ENCODE data around the gene MRGPRE. TPM values are rescaled to one million over a fixed set of nuclear protein-coding genes. Genes with fewer than 3 reads are reported as not detected.

MRGPRE gene
- total and polyA plus RNA-seq, 2 experiments from 2014 or later = not detected

DNA sequence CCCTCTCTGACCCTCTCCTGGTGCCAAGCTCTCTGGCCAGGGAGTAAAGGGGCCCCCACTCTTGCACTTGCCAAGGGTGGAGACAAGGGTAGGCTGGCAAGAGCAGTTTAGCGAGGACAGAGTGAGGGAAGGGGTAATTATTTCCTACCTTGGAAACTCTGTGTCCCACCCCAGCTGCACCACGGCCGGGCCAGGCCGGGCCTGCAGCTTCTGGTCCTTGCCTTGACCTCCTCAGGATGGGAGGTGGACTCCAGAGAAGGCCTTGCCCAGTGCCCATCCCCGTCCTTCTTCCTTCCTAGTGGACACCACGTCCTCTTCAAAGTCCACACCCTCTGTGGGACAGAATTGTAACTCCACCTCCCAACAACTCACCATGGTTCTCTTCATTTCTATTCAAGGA, 48.7 kb downstream of the MRGPRE start:
- Histone ChIP-seq H4K20me1 (ENCODE audit: insufficient read depth) (no peaks in the 10 kb centered on the region), H2AFZ (no peak overlapping the region), H3K4me3 (no peak overlapping the region), H3K79me2 (ENCODE audit: insufficient read depth) (no peaks in the 10 kb centered on the region), H3K27me3 (replicated peaks; ENCODE audit: insufficient read depth) (peaks cover 8% of the 10 kb centered on the region; the same call in 1 of the 2 replicates), H3K4me1 (ENCODE audit: insufficient read depth) (peaks cover under 1% of the 10 kb centered on the region; the same call in 1 of the 2 replicates), H3K36me3 (ENCODE audit: low read depth) (no peaks in the 10 kb centered on the region), H3K9me3 (ENCODE audit: low read depth) (no peaks in the 10 kb centered on the region), H3K27ac (no peak overlapping the region), H3F3A (ENCODE audit: insufficient read depth) (no peaks in the 10 kb centered on the region), H3K9me2 (ENCODE audit: insufficient read depth) (no peaks in the 10 kb centered on the region), H3K9ac (no peak overlapping the region), H3K4me2 (ENCODE audit: unreplicated experiment) (no peak overlapping the region)
- TF ChIP-seq EZH2phosphoT487 (IDR thresholded peaks at IDR 0.05; ENCODE audit: insufficient read depth, low read depth) (no peak), EZH2 (IDR thresholded peaks at IDR 0.05; ENCODE audit: insufficient read depth, poor library complexity, severe bottlenecking) (no peak)
- no peak for DNase-seq
- in situ Hi-C loops (cut with MboI) = no loop called here
- WGBS, 2 experiments (ENCODE audit: low coverage in 1 of 2, low lambda C conversion rate in 2 of 2, missing lambda C conversion rate in 2 of 2) = 70 to 72% methylated on average over 6 of the region's 6 CpGs

DNA sequence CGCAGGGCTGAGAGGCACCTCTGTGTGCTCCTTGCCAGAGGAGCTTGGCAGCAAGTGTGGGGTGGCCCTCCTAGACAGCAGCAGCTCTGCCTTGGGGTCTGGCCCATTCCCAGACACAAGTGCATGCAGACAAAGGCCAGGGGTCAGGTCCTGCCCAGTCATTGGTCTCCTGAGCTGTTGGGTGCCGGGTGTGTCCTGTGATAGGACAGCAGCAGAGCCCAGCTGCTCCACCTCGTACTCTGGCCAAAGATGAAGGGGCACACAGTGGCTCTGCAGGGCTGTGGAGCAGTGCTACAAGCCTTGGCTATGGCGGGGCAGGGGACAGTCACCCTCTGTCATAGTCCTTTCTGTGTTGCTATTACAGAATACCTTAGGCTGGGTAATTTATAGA, 49.8 kb downstream of the MRGPRE start:
- Histone ChIP-seq H3K9me3 (ENCODE audit: low read depth) (no peaks in the 10 kb centered on the region), H4K20me1 (ENCODE audit: insufficient read depth) (no peaks in the 10 kb centered on the region), H3F3A (ENCODE audit: insufficient read depth) (peaks cover 11% of the 10 kb centered on the region), H3K4me3 (no peak overlapping the region), H3K79me2 (ENCODE audit: insufficient read depth) (no peaks in the 10 kb centered on the region), H3K9ac (no peak overlapping the region), H3K27me3 (replicated peaks; ENCODE audit: insufficient read depth) (peaks cover 6% of the 10 kb centered on the region; the same call in 1 of the 2 replicates), H3K4me2 (ENCODE audit: unreplicated experiment) (no peak overlapping the region), H3K27ac (no peak overlapping the region), H3K4me1 (ENCODE audit: insufficient read depth) (peaks cover 11% of the 10 kb centered on the region), H2AFZ (no peak overlapping the region), H3K36me3 (ENCODE audit: low read depth) (no peaks in the 10 kb centered on the region), H3K9me2 (ENCODE audit: insufficient read depth) (no peaks in the 10 kb centered on the region)
- DNase-seq = no peak
- WGBS, 2 experiments (ENCODE audit: low coverage in 1 of 2, low lambda C conversion rate in 2 of 2, missing lambda C conversion rate in 2 of 2) = 76% methylated on average over 4 of the region's 4 CpGs
- TF ChIP-seq EZH2phosphoT487 (IDR thresholded peaks at IDR 0.05; ENCODE audit: insufficient read depth, low read depth) (no peak), EZH2 (IDR thresholded peaks at IDR 0.05; ENCODE audit: insufficient read depth, poor library complexity, severe bottlenecking) (no peak)
- in situ Hi-C loops (cut with MboI) = no loop called here

DNA sequence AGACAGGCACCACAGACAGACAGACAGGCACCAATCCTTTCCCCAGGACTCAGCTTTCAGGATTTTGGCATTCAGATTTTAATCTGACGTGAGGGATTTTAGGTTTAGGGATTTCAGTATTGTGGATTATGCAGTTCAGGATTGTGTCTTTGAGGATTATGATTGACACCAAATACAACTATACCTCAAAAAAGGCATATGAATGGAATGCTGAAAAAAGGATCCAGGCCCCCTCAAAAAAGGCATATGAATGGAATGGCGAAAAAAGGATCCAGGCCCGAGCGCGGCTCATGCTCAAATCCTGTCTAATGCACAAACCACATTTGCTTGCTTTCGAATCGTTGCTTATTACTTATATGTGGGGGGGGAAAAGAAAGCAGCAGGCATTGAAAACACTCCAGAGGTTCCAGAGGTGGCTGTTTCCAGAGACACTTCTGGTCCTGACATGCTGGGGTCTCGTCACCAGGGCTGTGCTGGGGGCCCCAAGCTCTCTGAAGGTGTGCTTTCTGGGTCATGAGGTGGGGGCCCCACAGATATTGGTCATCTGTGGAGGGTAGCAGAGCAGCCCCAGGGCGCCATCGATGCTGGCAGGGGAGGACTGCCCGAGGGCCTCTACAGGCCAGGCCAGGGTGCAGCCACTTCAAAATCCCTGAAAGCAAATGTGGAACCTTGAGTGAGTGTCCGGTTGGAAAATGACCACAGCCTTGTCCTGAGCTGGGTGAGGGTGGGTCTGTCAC, 50.3 kb downstream of the MRGPRE start:
- Histone ChIP-seq H3K4me3 (no peak overlapping the region), H4K20me1 (ENCODE audit: insufficient read depth) (no peaks in the 10 kb centered on the region), H3K79me2 (ENCODE audit: insufficient read depth) (no peaks in the 10 kb centered on the region), H3K9ac (no peak overlapping the region), H3K4me2 (ENCODE audit: unreplicated experiment) (no peak overlapping the region), H3K27me3 (replicated peaks; ENCODE audit: insufficient read depth) (peaks cover under 1% of the 10 kb centered on the region; the same call in 1 of the 2 replicates), H3K4me1 (ENCODE audit: insufficient read depth) (peaks cover 13% of the 10 kb centered on the region), H3K27ac (no peak overlapping the region), H3K9me2 (ENCODE audit: insufficient read depth) (no peaks in the 10 kb centered on the region), H2AFZ (no peak overlapping the region), H3F3A (ENCODE audit: insufficient read depth) (peaks cover 13% of the 10 kb centered on the region), H3K9me3 (ENCODE audit: low read depth) (no peaks in the 10 kb centered on the region), H3K36me3 (ENCODE audit: low read depth) (no peaks in the 10 kb centered on the region)
- in situ Hi-C loops (cut with MboI) = no loop called here
- 67 to 74% methylated on average over 12 of the region's 12 CpGs for WGBS, 2 experiments (ENCODE audit: low coverage in 1 of 2, low lambda C conversion rate in 2 of 2, missing lambda C conversion rate in 2 of 2)
- TF ChIP-seq EZH2phosphoT487 (IDR thresholded peaks at IDR 0.05; ENCODE audit: insufficient read depth, low read depth) (no peak), EZH2 (IDR thresholded peaks at IDR 0.05; ENCODE audit: insufficient read depth, poor library complexity, severe bottlenecking) (no peak)
- no peak for DNase-seq

DNA sequence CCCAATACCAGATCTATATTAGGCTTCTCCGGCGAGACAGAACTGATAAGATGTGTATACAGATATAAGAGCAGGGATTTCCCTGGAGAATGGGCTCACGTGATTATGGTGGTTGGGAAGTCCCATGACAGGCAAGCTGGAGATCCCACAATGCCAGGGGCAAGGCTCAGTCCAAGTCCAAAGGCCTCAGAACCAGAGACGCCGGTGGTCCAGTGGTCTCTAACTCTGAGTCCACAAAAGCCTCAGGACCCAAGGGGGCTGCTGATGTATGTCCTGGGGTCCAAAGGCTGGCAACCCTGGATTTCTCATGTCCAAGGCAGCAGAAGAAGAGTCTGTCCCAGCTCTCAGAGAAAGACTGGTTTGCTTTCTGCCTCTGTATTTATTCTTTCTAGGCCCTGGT, 51.3 kb downstream of the MRGPRE start:
- Histone ChIP-seq H3K4me1 (ENCODE audit: insufficient read depth) (peaks cover 13% of the 10 kb centered on the region), H3F3A (ENCODE audit: insufficient read depth) (peaks cover 13% of the 10 kb centered on the region), H4K20me1 (ENCODE audit: insufficient read depth) (no peaks in the 10 kb centered on the region), H3K4me3 (no peak overlapping the region), H3K27me3 (replicated peaks; ENCODE audit: insufficient read depth) (no peaks in the 10 kb centered on the region; the same call in 1 of the 2 replicates), H3K79me2 (ENCODE audit: insufficient read depth) (no peaks in the 10 kb centered on the region), H3K27ac (no peak overlapping the region), H2AFZ (no peak overlapping the region), H3K9me2 (ENCODE audit: insufficient read depth) (no peaks in the 10 kb centered on the region), H3K36me3 (ENCODE audit: low read depth) (no peaks in the 10 kb centered on the region), H3K9ac (no peak overlapping the region), H3K9me3 (ENCODE audit: low read depth) (no peaks in the 10 kb centered on the region), H3K4me2 (ENCODE audit: unreplicated experiment) (no peak overlapping the region)
- in situ Hi-C loops (cut with MboI) = no loop called here
- DNase-seq = no peak
- TF ChIP-seq EZH2phosphoT487 (IDR thresholded peaks at IDR 0.05; ENCODE audit: insufficient read depth, low read depth) = no peak
- no peak for TF ChIP-seq EZH2 (IDR thresholded peaks at IDR 0.05; ENCODE audit: insufficient read depth, poor library complexity, severe bottlenecking)
- WGBS, 2 experiments (ENCODE audit: low coverage in 1 of 2, low lambda C conversion rate in 2 of 2, missing lambda C conversion rate in 2 of 2) = 82 to 90% methylated on average over 5 of the region's 5 CpGs

Measured in GM23248 (cell line).